HFF-Myc (cell line): ENCODE results near the gene ACOT4.

ENCODE experiments used
- DNase-seq: peaks from one replicate; pipeline ENCODE4 v3.0.0-alpha.2; 2011; ENCODE audit warnings: low read depth; ENCODE audit errors: extremely low read depth
- H3K4me3 ChIP-seq: replicated peaks from 2 replicates; pipeline ENCODE4 v1.5.1; 2011; ENCODE audit warnings: low read depth, mild to moderate bottlenecking, control low read depth, low read length
- TF ChIP-seq, protein P1 (sequence below): IDR thresholded peaks from 2 replicates; pipeline ENCODE4 v1.5.1; 2012; ENCODE audit warnings: mild to moderate bottlenecking, low read depth, low read length, control low read depth; ENCODE audit errors: missing control alignments

ACOT4 gene

GRCh38 chr14:73607241-73607640 is 15.6 kb downstream of the ACOT4 start:
- DNase-seq = no peak
- no peak overlapping the region for H3K4me3 ChIP-seq
- TF ChIP-seq, protein P1, sequence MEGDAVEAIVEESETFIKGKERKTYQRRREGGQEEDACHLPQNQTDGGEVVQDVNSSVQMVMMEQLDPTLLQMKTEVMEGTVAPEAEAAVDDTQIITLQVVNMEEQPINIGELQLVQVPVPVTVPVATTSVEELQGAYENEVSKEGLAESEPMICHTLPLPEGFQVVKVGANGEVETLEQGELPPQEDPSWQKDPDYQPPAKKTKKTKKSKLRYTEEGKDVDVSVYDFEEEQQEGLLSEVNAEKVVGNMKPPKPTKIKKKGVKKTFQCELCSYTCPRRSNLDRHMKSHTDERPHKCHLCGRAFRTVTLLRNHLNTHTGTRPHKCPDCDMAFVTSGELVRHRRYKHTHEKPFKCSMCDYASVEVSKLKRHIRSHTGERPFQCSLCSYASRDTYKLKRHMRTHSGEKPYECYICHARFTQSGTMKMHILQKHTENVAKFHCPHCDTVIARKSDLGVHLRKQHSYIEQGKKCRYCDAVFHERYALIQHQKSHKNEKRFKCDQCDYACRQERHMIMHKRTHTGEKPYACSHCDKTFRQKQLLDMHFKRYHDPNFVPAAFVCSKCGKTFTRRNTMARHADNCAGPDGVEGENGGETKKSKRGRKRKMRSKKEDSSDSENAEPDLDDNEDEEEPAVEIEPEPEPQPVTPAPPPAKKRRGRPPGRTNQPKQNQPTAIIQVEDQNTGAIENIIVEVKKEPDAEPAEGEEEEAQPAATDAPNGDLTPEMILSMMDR = no peak

DNA sequence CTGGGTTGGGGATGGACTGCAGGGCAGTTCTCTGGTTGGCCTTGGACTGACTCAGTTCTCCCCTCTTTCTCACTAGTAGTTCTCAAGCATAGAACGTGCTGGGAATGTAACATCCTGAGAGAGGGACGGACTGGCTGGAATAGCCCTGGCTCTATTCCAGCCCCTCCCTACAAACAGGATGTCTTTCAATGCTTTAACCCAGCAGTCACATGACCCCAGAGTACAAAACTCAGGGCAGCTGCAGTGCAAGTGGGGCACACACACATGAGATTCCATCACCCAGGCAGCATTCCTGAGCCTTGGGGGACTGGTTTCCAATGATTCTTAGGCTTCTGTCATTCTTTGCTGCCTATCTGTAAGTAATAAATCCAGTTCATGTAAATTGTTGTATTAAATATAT is 19.0 kb downstream of the ACOT4 start:
- DNase-seq = no peak
- no peak overlapping the region for H3K4me3 ChIP-seq
- TF ChIP-seq, protein P1 = no peak

DNA sequence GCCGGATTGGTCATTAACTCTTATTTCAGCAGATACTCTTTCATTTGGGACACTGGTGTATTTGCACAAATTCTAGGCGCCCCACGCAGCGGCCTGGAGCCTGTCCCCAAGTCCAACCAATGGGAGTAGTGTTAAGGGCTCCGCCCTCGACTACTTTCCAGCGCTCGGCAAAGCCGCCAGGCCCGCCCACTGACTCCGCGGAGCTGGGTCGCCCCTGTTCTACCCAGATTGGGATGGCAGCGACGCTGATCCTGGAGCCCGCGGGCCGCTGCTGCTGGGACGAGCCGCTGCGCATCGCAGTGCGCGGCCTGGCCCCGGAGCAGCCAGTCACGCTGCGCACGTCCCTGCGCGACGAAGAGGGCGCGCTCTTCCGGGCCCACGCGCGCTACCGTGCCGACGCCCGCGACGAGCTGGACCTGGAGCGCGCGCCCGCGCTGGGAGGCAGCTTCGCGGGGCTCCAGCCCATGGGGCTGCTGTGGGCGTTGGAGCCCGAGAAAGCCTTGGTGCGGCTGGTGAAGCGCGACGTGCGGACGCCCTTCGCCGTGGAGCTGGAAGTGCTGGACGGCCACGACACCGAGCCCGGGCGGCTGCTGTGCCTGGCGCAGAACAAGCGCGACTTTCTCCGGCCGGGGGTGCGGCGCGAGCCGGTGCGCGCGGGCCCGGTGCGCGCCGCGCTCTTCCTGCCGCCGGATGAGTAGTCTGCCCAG is 20.8 kb downstream of the ACOT4 start, which contains the start of gene ACOT6:
Gene ACOT6 (plus strand): TSS at position 179 of the 707 bp plus-strand sequence. CDS start 55 bp downstream, at position 234.
- TF ChIP-seq, protein P1 = no peak
- H3K4me3 ChIP-seq = peak within 1 kb of the TSS; percentile 49
- no peak for DNase-seq

- TF ChIP-seq, protein P1 = no peak
- peak overlapping the region; percentile 49 for H3K4me3 ChIP-seq
- DNase-seq = no peak
Observed at GRCh38 chr14:73613046-73613383, 21.3 kb downstream of the ACOT4 start.

GRCh38 chr14:73613419-73613963 is 21.8 kb downstream of the ACOT4 start:
- peak overlapping the region; percentile 49 for H3K4me3 ChIP-seq
- no peak for DNase-seq
- TF ChIP-seq, protein P1 = no peak

DNA sequence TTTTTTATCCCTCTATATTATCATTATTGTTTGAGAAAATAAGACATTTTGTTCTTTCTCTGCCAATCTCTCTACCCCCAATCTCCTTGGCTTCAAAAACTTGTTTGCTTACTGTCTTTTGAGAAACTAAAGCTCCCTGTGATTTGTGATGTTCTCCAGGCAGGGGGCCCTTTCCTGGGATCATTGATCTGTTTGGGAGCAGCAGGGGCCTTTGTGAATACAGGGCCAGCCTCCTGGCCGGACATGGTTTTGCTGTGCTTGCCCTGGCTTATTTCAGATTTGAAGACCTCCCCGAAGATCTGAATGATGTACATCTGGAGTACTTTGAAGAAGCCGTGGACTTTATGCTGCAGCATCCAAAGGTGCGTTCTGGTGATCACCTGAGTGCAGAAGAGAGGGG is 25.2 kb downstream of the ACOT4 start:
- TF ChIP-seq, protein P1 = no peak
- DNase-seq = no peak
- no peak overlapping the region for H3K4me3 ChIP-seq
